Right lung (tissue), 10 donors: ENCODE measurements around the gene ZPLD1. TPM values are rescaled to one million over a fixed set of nuclear protein-coding genes. Genes with fewer than 3 reads are reported as not detected.

Experiments
- DNase-seq, 2 donors: peaks; one replicate each; pipeline ENCODE4 v3.0.0-alpha.2; 2013
- long read RNA-seq, 8 donors: transcript quantifications; one replicate each; lab custom pipeline, GENCODE V29; 2026
- polyA plus RNA-seq, 5 donors: library from polyadenylated mRNA; unstranded; fragments of 120-200 nt; gene quantifications; one replicate each; pipeline versions ENCODE4 v1.2.1 to v1.2.3, GENCODE V29; 2013; ENCODE audit warnings: inconsistent platforms in 1 of 5, low replicate concordance in 1 of 5; ENCODE audit not compliant: insufficient read length in 5 of 5, insufficient read depth in 1 of 5

The ZPLD1 gene
- polyA plus RNA-seq = not detected
- long read RNA-seq, donor 1 = 0 reads
- long read RNA-seq, donor 2 = 0 reads
- long read RNA-seq, donor 3 = 0 reads
- long read RNA-seq, donor 4 = 0 reads
- long read RNA-seq, donor 5 = 0 reads
- long read RNA-seq, donor 6 = 0 reads
- long read RNA-seq, donor 7 = 0 reads
- long read RNA-seq, donor 8 = 0 reads

GRCh38 chr3:102434715-102435114 lies at the start of gene ZPLD1:
Gene ZPLD1, plus strand, starts transcription at chr3:102435015. Its CDS starts 3,473 bp downstream, at chr3:102438488.
- DNase-seq = no peak

- no peak for DNase-seq
These were observed 44.5 kb upstream of the ZPLD1 start for GRCh38 chr3:102390171-102390864.

GRCh38 chr3:102390916-102391315 lies 43.9 kb upstream of the ZPLD1 start:
- no peak for DNase-seq

GRCh38 chr3:102391491-102391890 lies 43.3 kb upstream of the ZPLD1 start:
- DNase-seq = no peak

- DNase-seq = no peak
These were observed 40.3 kb upstream of the ZPLD1 start for GRCh38 chr3:102394517-102394916.

- no peak for DNase-seq
These were observed 36.6 kb upstream of the ZPLD1 start for GRCh38 chr3:102398176-102398575.

GRCh38 chr3:102398666-102399065 lies 36.1 kb upstream of the ZPLD1 start:
- DNase-seq = no peak

- DNase-seq = no peak
These were observed 34.7 kb upstream of the ZPLD1 start for GRCh38 chr3:102400142-102400541.

- no peak for DNase-seq
These were observed 34.0 kb upstream of the ZPLD1 start for GRCh38 chr3:102400766-102401165.

GRCh38 chr3:102410616-102411015 lies 24.2 kb upstream of the ZPLD1 start:
- no peak for DNase-seq

- DNase-seq = no peak
These were observed 19.3 kb upstream of the ZPLD1 start for GRCh38 chr3:102415553-102415952.

- no peak for DNase-seq
These were observed 15.0 kb upstream of the ZPLD1 start for GRCh38 chr3:102419786-102420185.

- no peak for DNase-seq
These were observed 7.0 kb downstream of the ZPLD1 start for GRCh38 chr3:102441832-102442231.

- DNase-seq = no peak
These were observed 8.2 kb downstream of the ZPLD1 start for GRCh38 chr3:102443021-102443420.

GRCh38 chr3:102444101-102444500 lies 9.3 kb downstream of the ZPLD1 start:
- no peak for DNase-seq

- no peak for DNase-seq
These were observed 12.5 kb downstream of the ZPLD1 start for GRCh38 chr3:102447272-102447671.

GRCh38 chr3:102449341-102449740 lies 14.5 kb downstream of the ZPLD1 start:
- DNase-seq = no peak

- no peak for DNase-seq
These were observed 15.1 kb downstream of the ZPLD1 start for GRCh38 chr3:102449930-102450329.

GRCh38 chr3:102450976-102451375 lies 16.2 kb downstream of the ZPLD1 start:
- no peak for DNase-seq

GRCh38 chr3:102451543-102451942 lies 16.7 kb downstream of the ZPLD1 start:
- DNase-seq = no peak

- no peak for DNase-seq
These were observed 19.4 kb downstream of the ZPLD1 start for GRCh38 chr3:102454181-102454580.

- DNase-seq = no peak
These were observed 22.8 kb downstream of the ZPLD1 start for GRCh38 chr3:102457644-102458043.

GRCh38 chr3:102460579-102460978 lies 25.8 kb downstream of the ZPLD1 start:
- no peak for DNase-seq

GRCh38 chr3:102464261-102464660 lies 29.4 kb downstream of the ZPLD1 start:
- no peak for DNase-seq
